NB4 (cell line): ENCODE results near the gene FSTL4.

Source experiments
- DNase-seq: peaks from one replicate; pipeline ENCODE4 v3.0.0; 2010; ENCODE audit warnings: low read depth
- H3K4me3 ChIP-seq: one replicate; pipeline ENCODE4 v1.5.1; 2011; ENCODE audit warnings: mild to moderate bottlenecking, low read depth, low read length, moderate library complexity
- MAX ChIP-seq: IDR thresholded peaks from 2 replicates; pipeline ENCODE4 v1.6.1; 2011; ENCODE audit warnings: low read depth, low read length
- MYC ChIP-seq: IDR thresholded peaks from 2 replicates; pipeline ENCODE4 v1.6.1; 2011; ENCODE audit warnings: low read depth, low read length
- POLR2A ChIP-seq: IDR thresholded peaks from 2 replicates; pipeline ENCODE4 v1.6.1; 2011; ENCODE audit warnings: mild to moderate bottlenecking; ENCODE audit not compliant: insufficient read length; ENCODE audit errors: extremely low read depth
- TF ChIP-seq, protein P1 (sequence below): IDR thresholded peaks from one replicate; pipeline ENCODE4 v1.5.1; 2012; ENCODE audit warnings: low read depth, low read length

FSTL4 gene

GRCh38 chr5:133336121-133336968, 276.0 kb downstream of the FSTL4 start:
- DNase-seq: no peak
- no peak for TF ChIP-seq POLR2A
- no peak for TF ChIP-seq MYC
- TF ChIP-seq, protein P1, sequence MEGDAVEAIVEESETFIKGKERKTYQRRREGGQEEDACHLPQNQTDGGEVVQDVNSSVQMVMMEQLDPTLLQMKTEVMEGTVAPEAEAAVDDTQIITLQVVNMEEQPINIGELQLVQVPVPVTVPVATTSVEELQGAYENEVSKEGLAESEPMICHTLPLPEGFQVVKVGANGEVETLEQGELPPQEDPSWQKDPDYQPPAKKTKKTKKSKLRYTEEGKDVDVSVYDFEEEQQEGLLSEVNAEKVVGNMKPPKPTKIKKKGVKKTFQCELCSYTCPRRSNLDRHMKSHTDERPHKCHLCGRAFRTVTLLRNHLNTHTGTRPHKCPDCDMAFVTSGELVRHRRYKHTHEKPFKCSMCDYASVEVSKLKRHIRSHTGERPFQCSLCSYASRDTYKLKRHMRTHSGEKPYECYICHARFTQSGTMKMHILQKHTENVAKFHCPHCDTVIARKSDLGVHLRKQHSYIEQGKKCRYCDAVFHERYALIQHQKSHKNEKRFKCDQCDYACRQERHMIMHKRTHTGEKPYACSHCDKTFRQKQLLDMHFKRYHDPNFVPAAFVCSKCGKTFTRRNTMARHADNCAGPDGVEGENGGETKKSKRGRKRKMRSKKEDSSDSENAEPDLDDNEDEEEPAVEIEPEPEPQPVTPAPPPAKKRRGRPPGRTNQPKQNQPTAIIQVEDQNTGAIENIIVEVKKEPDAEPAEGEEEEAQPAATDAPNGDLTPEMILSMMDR: no peak
- no peak overlapping the region for H3K4me3 ChIP-seq

- TF ChIP-seq, protein P1: no peak
- TF ChIP-seq POLR2A (no peak), MYC (no peak), MAX (no peak)
- DNase-seq: no peak
- H3K4me3 ChIP-seq: no peak overlapping the region
These were observed 277.3 kb downstream of the FSTL4 start for GRCh38 chr5:133334796-133335639.

- no peak overlapping the region for H3K4me3 ChIP-seq
- no peak for DNase-seq
- TF ChIP-seq, protein P1: no peak
- TF ChIP-seq POLR2A (no peak), MAX (no peak), MYC (no peak)
These were observed 278.8 kb downstream of the FSTL4 start for GRCh38 chr5:133333326-133334150.

DNA sequence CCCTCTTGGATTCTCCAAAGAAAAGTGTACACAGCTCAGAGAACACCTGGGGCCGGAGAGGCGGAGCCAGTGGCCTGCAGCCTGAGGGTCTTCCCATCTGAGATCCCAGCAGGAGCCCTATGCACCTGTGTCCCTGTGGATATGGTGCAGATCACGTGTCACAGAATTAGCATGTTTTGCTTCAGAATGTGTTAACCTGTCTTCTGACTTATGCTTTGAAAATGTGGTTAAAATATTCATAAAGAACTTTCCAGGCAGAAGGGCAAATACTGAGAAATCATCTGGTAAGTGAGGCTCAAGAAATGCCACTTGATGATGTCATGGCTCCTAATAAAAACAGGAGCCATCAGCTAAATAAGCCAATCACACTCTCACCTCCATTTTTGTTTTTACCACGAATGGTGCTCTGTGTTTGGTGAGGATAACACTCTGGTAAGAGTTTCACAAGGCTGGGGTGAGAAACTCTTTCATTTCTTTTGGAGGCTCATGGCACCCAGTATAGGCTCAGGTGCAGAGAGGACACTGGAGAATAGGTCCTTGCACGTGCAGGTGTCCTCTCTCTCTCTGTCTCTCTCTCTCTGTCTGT, 279.8 kb downstream of the FSTL4 start:
- TF ChIP-seq MYC: no peak
- TF ChIP-seq, protein P1: no peak
- no peak for TF ChIP-seq MAX
- TF ChIP-seq POLR2A: no peak
- DNase-seq: no peak
- H3K4me3 ChIP-seq: no peak overlapping the region

DNA sequence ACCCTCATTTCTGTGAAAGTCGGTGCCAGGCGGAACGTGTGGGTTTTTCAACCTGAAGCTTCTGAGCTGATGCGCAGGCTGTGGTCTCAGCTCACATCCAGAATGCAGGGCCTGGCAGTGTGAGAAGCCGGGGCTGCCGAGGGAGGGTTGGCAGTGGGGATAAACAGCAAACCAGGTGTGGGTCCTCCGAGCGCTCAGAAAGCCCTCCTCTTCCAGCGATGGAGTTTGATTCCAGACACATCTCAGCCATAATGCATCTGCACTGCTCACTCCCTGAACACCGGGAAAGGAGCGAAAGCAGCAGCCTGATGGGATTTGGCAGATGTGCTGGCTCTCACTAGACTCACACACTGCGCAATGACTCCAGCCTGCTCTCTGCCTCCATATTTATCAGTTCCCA, 280.4 kb downstream of the FSTL4 start:
- H3K4me3 ChIP-seq: no peak overlapping the region
- DNase-seq: no peak
- TF ChIP-seq MYC (no peak), MAX (no peak), POLR2A (no peak)
- TF ChIP-seq, protein P1: no peak
